DND-41 (cell line): ENCODE data around the gene E2F4.

Experiments used
- EZH2 ChIP-seq: IDR thresholded peaks from 3 replicates; pipeline ENCODE4 v1.6.1; 2012; ENCODE audit warnings: borderline replicate concordance, low read depth, mild to moderate bottlenecking, moderate library complexity, low read length, inconsistent platforms; ENCODE audit not compliant: severe bottlenecking
- TF ChIP-seq, protein P1 (sequence below): IDR thresholded peaks from 2 replicates; pipeline ENCODE4 v1.5.1; 2012; ENCODE audit warnings: borderline replicate concordance, low read length, moderate library complexity, mild to moderate bottlenecking; ENCODE audit not compliant: poor library complexity, severe bottlenecking; ENCODE audit errors: extremely low read depth

DNA sequence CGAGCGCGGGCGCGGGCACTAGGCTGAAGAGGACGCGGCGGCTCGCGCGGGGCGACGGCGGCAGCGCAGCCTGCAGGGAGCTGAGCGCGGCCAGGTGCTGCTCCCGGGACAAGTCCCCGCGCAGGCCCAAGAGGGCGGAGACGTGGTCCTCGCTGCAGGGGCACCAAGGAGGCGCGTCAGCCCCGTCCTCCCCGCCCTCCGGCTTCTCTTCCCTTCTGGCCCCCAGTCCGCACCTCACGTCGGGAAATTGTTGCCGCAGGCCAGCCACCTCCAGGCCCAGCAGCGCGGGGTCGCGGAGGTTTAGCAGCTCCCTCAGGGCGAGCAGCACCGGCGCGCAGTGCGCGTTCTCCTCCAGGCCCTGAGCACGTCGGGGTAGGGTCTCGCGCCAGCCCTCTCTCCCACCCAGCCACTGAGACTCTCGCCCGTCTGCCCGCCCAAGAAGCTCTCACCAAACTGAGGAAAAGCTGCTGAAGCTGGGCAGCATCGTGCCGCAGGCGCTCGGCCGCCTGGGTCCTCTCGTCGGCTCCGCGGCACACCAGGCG lies 7.4 kb upstream of the E2F4 start:
- no peak for TF ChIP-seq EZH2
- TF ChIP-seq, protein P1, sequence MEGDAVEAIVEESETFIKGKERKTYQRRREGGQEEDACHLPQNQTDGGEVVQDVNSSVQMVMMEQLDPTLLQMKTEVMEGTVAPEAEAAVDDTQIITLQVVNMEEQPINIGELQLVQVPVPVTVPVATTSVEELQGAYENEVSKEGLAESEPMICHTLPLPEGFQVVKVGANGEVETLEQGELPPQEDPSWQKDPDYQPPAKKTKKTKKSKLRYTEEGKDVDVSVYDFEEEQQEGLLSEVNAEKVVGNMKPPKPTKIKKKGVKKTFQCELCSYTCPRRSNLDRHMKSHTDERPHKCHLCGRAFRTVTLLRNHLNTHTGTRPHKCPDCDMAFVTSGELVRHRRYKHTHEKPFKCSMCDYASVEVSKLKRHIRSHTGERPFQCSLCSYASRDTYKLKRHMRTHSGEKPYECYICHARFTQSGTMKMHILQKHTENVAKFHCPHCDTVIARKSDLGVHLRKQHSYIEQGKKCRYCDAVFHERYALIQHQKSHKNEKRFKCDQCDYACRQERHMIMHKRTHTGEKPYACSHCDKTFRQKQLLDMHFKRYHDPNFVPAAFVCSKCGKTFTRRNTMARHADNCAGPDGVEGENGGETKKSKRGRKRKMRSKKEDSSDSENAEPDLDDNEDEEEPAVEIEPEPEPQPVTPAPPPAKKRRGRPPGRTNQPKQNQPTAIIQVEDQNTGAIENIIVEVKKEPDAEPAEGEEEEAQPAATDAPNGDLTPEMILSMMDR: no peak
